ENCODE data around the gene CRELD2. TPM values are rescaled to one million over a fixed set of nuclear protein-coding genes. Genes with fewer than 3 reads are reported as not detected.

Gene CRELD2
- polyA plus RNA-seq, 4 donors, result 23.2 to 39.9 (median 31.0) TPM

- DNase-seq (ENCODE audit: low read depth in 4 of 4, low spot score in 2 of 4), result no peak
Measured at GRCh38 chr22:49910229-49911155, 7.9 kb upstream of the CRELD2 start.

GRCh38 chr22:49911881-49912625 lies 6.4 kb upstream of the CRELD2 start:
- no peak for DNase-seq (ENCODE audit: low read depth in 4 of 4, low spot score in 2 of 4)

- no peak for DNase-seq (ENCODE audit: low read depth in 4 of 4, low spot score in 2 of 4)
Measured at GRCh38 chr22:49913026-49913425, 5.4 kb upstream of the CRELD2 start.

- no peak for DNase-seq (ENCODE audit: low read depth in 4 of 4, low spot score in 2 of 4)
Measured at GRCh38 chr22:49913446-49913845, 5.0 kb upstream of the CRELD2 start.

- DNase-seq (ENCODE audit: low read depth in 4 of 4, low spot score in 2 of 4), result no peak
Measured at GRCh38 chr22:49914256-49914655, 4.2 kb upstream of the CRELD2 start.

- no peak for DNase-seq (ENCODE audit: low read depth in 4 of 4, low spot score in 2 of 4)
Measured at GRCh38 chr22:49915610-49916009, 2.8 kb upstream of the CRELD2 start.

GRCh38 chr22:49916831-49917230 lies 1.6 kb upstream of the CRELD2 start:
- DNase-seq (ENCODE audit: low read depth in 4 of 4, low spot score in 2 of 4), result no peak

GRCh38 chr22:49918911-49919881 lies 762 bp downstream of the CRELD2 start:
- DNase-seq (ENCODE audit: low read depth in 4 of 4, low spot score in 2 of 4), result no peak

- DNase-seq (ENCODE audit: low read depth in 4 of 4, low spot score in 2 of 4), result no peak
Measured at GRCh38 chr22:49920859-49921258, 2.4 kb downstream of the CRELD2 start.

GRCh38 chr22:49921508-49922278 lies 3.3 kb downstream of the CRELD2 start:
- DNase-seq (ENCODE audit: low read depth in 4 of 4, low spot score in 2 of 4), result no peak

GRCh38 chr22:49922484-49922883 lies 4.0 kb downstream of the CRELD2 start:
- DNase-seq (ENCODE audit: low read depth in 4 of 4, low spot score in 2 of 4), result no peak

- no peak for DNase-seq (ENCODE audit: low read depth in 4 of 4, low spot score in 2 of 4)
Measured at GRCh38 chr22:49922926-49923325, 4.5 kb downstream of the CRELD2 start.

GRCh38 chr22:49923445-49923844 lies 5.0 kb downstream of the CRELD2 start:
- DNase-seq (ENCODE audit: low read depth in 4 of 4, low spot score in 2 of 4), result no peak

- DNase-seq (ENCODE audit: low read depth in 4 of 4, low spot score in 2 of 4), result no peak
Measured at GRCh38 chr22:49924113-49924833, 5.8 kb downstream of the CRELD2 start.

- no peak for DNase-seq (ENCODE audit: low read depth in 4 of 4, low spot score in 2 of 4)
Measured at GRCh38 chr22:49925525-49926128, 7.2 kb downstream of the CRELD2 start.

GRCh38 chr22:49926916-49927315 lies 8.5 kb downstream of the CRELD2 start:
- no peak for DNase-seq (ENCODE audit: low read depth in 4 of 4, low spot score in 2 of 4)

GRCh38 chr22:49927483-49928184 lies 9.2 kb downstream of the CRELD2 start:
- DNase-seq (ENCODE audit: low read depth in 4 of 4, low spot score in 2 of 4), result no peak

- DNase-seq (ENCODE audit: low read depth in 4 of 4, low spot score in 2 of 4), result no peak
Measured at GRCh38 chr22:49928185-49928495, 9.7 kb downstream of the CRELD2 start.

Measured in left renal cortex interstitium (tissue), 4 donors.